Neuronal stem cell (in vitro differentiated cells): Measurements from ENCODE around the gene MT1A.

Source experiments
- DNase-seq: peaks from one replicate; pipeline ENCODE4 v3.0.0-alpha.2; 2013; ENCODE audit warnings: low spot score
- H2AFZ ChIP-seq: one replicate; pipeline ENCODE4 v1.6.1; 2013; ENCODE audit warnings: mild to moderate bottlenecking, low read length, inconsistent platforms
- H2AK5ac ChIP-seq: 2 replicates; pipeline ENCODE4 v1.6.1; 2013; ENCODE audit warnings: low read depth, mild to moderate bottlenecking, inconsistent platforms, low read length, moderate library complexity, mixed read lengths
- H2BK120ac ChIP-seq: 2 replicates; pipeline ENCODE4 v1.6.1; 2013; ENCODE audit warnings: low read depth, mild to moderate bottlenecking, inconsistent platforms, low read length, moderate library complexity, mixed read lengths
- H2BK12ac ChIP-seq: one replicate; pipeline ENCODE4 v1.6.1; 2013; ENCODE audit warnings: low read length, inconsistent platforms
- H2BK15ac ChIP-seq: 2 replicates; pipeline ENCODE4 v1.6.1; 2013; ENCODE audit warnings: mild to moderate bottlenecking, low read length, inconsistent platforms, mixed read lengths
- H2BK5ac ChIP-seq: one replicate; pipeline ENCODE4 v1.6.1; 2013; ENCODE audit warnings: inconsistent platforms, mild to moderate bottlenecking, low read length, moderate library complexity
- H3K14ac ChIP-seq: one replicate; pipeline ENCODE4 v1.6.1; 2013; ENCODE audit warnings: low read length, inconsistent platforms
- H3K18ac ChIP-seq: 2 replicates; pipeline ENCODE4 v1.6.1; 2013; ENCODE audit warnings: low read length, inconsistent platforms
- H3K23ac ChIP-seq: 2 replicates; pipeline ENCODE4 v1.6.1; 2013; ENCODE audit warnings: low read depth, mild to moderate bottlenecking, mixed read lengths, low read length, inconsistent platforms; ENCODE audit not compliant: poor library complexity
- H3K27ac ChIP-seq: replicated peaks from 3 replicates; pipeline ENCODE4 v1.5.1; 2013; ENCODE audit warnings: low read length, inconsistent platforms
- H3K27me3 ChIP-seq, 3 experiments: 2 replicates each; pipeline ENCODE4 v1.6.1; 2013; ENCODE audit warnings: low read length in 3 of 3, mild to moderate bottlenecking in 2 of 3, inconsistent platforms in 1 of 3, low read depth in 1 of 3, mixed read lengths in 1 of 3, moderate library complexity in 1 of 3; ENCODE audit not compliant: control insufficient read depth in 3 of 3, insufficient read depth in 3 of 3
- H3K36me3 ChIP-seq, 2 donors: replicated peaks in 1 of 2; 2 replicates each; pipeline ENCODE4 v1.6.1; 2013; ENCODE audit warnings: low read length in 2 of 2; ENCODE audit not compliant: control insufficient read depth in 2 of 2, insufficient read depth in 2 of 2
- H3K4ac ChIP-seq: 2 replicates; pipeline ENCODE4 v1.6.1; 2013; ENCODE audit warnings: inconsistent platforms, mild to moderate bottlenecking, low read length, moderate library complexity
- H3K4me1 ChIP-seq, 2 donors: 1 replicate in 1 of 2; 2 replicates in 1 of 2; pipeline ENCODE4 v1.6.1; 2013; ENCODE audit warnings: low read length in 2 of 2, low read depth in 1 of 2; ENCODE audit not compliant: control insufficient read depth in 2 of 2, insufficient read depth in 1 of 2
- H3K4me2 ChIP-seq: one replicate; pipeline ENCODE4 v1.6.1; 2013; ENCODE audit warnings: mild to moderate bottlenecking, low read length, inconsistent platforms; ENCODE audit not compliant: insufficient read depth, poor library complexity, severe bottlenecking
- H3K4me3 ChIP-seq, 2 donors: 2 replicates each; pipeline ENCODE4 v1.5.1; 2013; ENCODE audit warnings: low read length in 2 of 2, mild to moderate bottlenecking in 2 of 2, inconsistent platforms in 1 of 2, moderate library complexity in 1 of 2
- H3K79me1 ChIP-seq: one replicate; pipeline ENCODE4 v1.6.1; 2013; ENCODE audit warnings: low read depth, mild to moderate bottlenecking, inconsistent platforms, low read length, moderate library complexity
- H3K9ac ChIP-seq: one replicate; pipeline ENCODE4 v1.6.1; 2013; ENCODE audit warnings: mild to moderate bottlenecking, low read depth, low read length, inconsistent platforms; ENCODE audit not compliant: poor library complexity
- H3K9me3 ChIP-seq, 2 donors: replicated peaks in 1 of 2; 2 replicates each; pipeline versions ENCODE3 to v1.6.1; 2013; ENCODE audit warnings: low read length in 2 of 2, mild to moderate bottlenecking in 2 of 2, inconsistent platforms in 1 of 2, low read depth in 1 of 2, mixed read lengths in 1 of 2, moderate library complexity in 1 of 2; ENCODE audit not compliant: control insufficient read depth in 2 of 2, insufficient read depth in 1 of 2
- H4K8ac ChIP-seq: one replicate; pipeline ENCODE4 v1.6.1; 2013; ENCODE audit warnings: low read depth, mild to moderate bottlenecking, inconsistent platforms, low read length, moderate library complexity
- H4K91ac ChIP-seq: one replicate; pipeline ENCODE4 v1.6.1; 2013; ENCODE audit warnings: low read length, low read depth, mild to moderate bottlenecking, inconsistent platforms; ENCODE audit not compliant: poor library complexity
- WGBS, 2 donors: extraction: QIAGEN DNeasy Blood & Tissue Kit; methylation state at CpG; one replicate each; pipeline ENCODE4 v1.1.7; 2013; ENCODE audit warnings: missing lambda C conversion rate in 2 of 2, mixed read lengths in 1 of 2; ENCODE audit not compliant: insufficient read length in 2 of 2, insufficient replicate concordance in 1 of 2; ENCODE audit errors: extremely low coverage in 2 of 2; 5-methylcytosine and 5-hydroxymethylcytosine counted together

Gene MT1A

GRCh38 chr16:56615353-56615752 is 23.1 kb upstream of the MT1A start:
- Histone ChIP-seq H3K27me3 (peaks cover 19 to 69% (median 61%) of the 10 kb centered on the region in 3 experiments), H4K8ac (no peak overlapping the region), H3K23ac (no peak overlapping the region), H3K4me2 (no peak overlapping the region), H3K79me1 (no peaks in the 10 kb centered on the region), H2BK5ac (no peak overlapping the region), H4K91ac (no peak overlapping the region), H2BK12ac (no peak overlapping the region), H2AK5ac (no peak overlapping the region), H2BK15ac (no peak overlapping the region), H3K9me3 (peaks cover 0 to 5% of the 10 kb centered on the region in 2 donors), H3K4me1 (peaks cover 2 to 7% of the 10 kb centered on the region in 2 donors), H2AFZ (no peak overlapping the region), H3K18ac (no peak overlapping the region), H2BK120ac (no peak overlapping the region), H3K27ac (no peak overlapping the region), H3K4ac (no peak overlapping the region), H3K4me3 (no peak overlapping the region), H3K14ac (no peak overlapping the region), H3K36me3 (no peaks in the 10 kb centered on the region), H3K9ac (no peak overlapping the region)
- no peak for DNase-seq
- no CpG with 5 or more reads among the region's 3 CpGs for WGBS, 2 donors

- Histone ChIP-seq H3K27me3 (peaks cover 19 to 75% (median 53%) of the 10 kb centered on the region in 3 experiments), H3K4me3 (peak overlapping the region in 1 of 2 donors; percentile 42), H3K23ac (peak overlapping the region; percentile 3)
Observed at GRCh38 chr16:56616608-56617211, 21.8 kb upstream of the MT1A start.

GRCh38 chr16:56617212-56618085 is 21.0 kb upstream of the MT1A start:
- Histone ChIP-seq H3K4me3 (peak overlapping the region in 1 of 2 donors; percentile 42), H2BK12ac (no peak overlapping the region), H3K4ac (no peak overlapping the region)

More at GRCh38 chr16:56616608-56617211, 21.8 kb upstream of the MT1A start:
- peak overlapping the region; percentile 78 for H2AFZ ChIP-seq
- H2BK12ac ChIP-seq, result no peak overlapping the region
- no peak overlapping the region for H2BK120ac ChIP-seq
- H2BK5ac ChIP-seq, result no peak overlapping the region
- no peak overlapping the region for H3K18ac ChIP-seq
- no peak overlapping the region for H4K91ac ChIP-seq
- no peak overlapping the region for H2BK15ac ChIP-seq
- H3K9me3 ChIP-seq, result peaks cover 0 to 5% of the 10 kb centered on the region in 2 donors
- H4K8ac ChIP-seq, result no peak overlapping the region
- no peak overlapping the region for H3K27ac ChIP-seq
- H3K79me1 ChIP-seq, result no peaks in the 10 kb centered on the region
- H3K4me1 ChIP-seq, result peaks cover 0 to 5% of the 10 kb centered on the region in 2 donors
- H3K4me2 ChIP-seq, result peak overlapping the region; percentile 36
- DNase-seq, result no peak
- H3K4ac ChIP-seq, result no peak overlapping the region
- peak overlapping the region; percentile 13 for H3K9ac ChIP-seq
- H2AK5ac ChIP-seq, result no peak overlapping the region
- WGBS, 2 donors, result no CpG with 5 or more reads among the region's 23 CpGs
- H3K36me3 ChIP-seq, result no peaks in the 10 kb centered on the region
- H3K14ac ChIP-seq, result no peak overlapping the region

GRCh38 chr16:56618138-56618537 is 20.3 kb upstream of the MT1A start:
- Histone ChIP-seq H3K4me1 (peaks cover 0 to 5% of the 10 kb centered on the region in 2 donors), H3K9me3 (peaks cover 0 to 5% of the 10 kb centered on the region in 2 donors), H2AFZ (no peak overlapping the region), H3K23ac (no peak overlapping the region), H3K18ac (no peak overlapping the region), H4K8ac (no peak overlapping the region), H2BK5ac (no peak overlapping the region), H2BK12ac (no peak overlapping the region), H3K9ac (no peak overlapping the region), H2AK5ac (no peak overlapping the region), H3K36me3 (no peaks in the 10 kb centered on the region), H4K91ac (no peak overlapping the region), H3K27ac (no peak overlapping the region), H3K4me2 (no peak overlapping the region), H3K27me3 (peaks cover 19 to 86% (median 53%) of the 10 kb centered on the region in 3 experiments), H3K4ac (no peak overlapping the region), H3K79me1 (no peaks in the 10 kb centered on the region), H2BK15ac (no peak overlapping the region), H3K4me3 (no peak overlapping the region), H2BK120ac (no peak overlapping the region), H3K14ac (no peak overlapping the region)
- no CpG with 5 or more reads among the region's 6 CpGs for WGBS, 2 donors
- no peak for DNase-seq

More at GRCh38 chr16:56617212-56618085, 21.0 kb upstream of the MT1A start:
- Histone ChIP-seq H3K9ac (no peak overlapping the region), H3K4me2 (peak overlapping the region; percentile 36), H3K27ac (no peak overlapping the region), H2AK5ac (no peak overlapping the region), H3K9me3 (peaks cover 0 to 5% of the 10 kb centered on the region in 2 donors), H3K4me1 (peaks cover 0 to 5% of the 10 kb centered on the region in 2 donors), H3K27me3 (peaks cover 19 to 82% (median 53%) of the 10 kb centered on the region in 3 experiments), H3K14ac (no peak overlapping the region), H3K18ac (peak overlapping the region; percentile 32), H4K91ac (no peak overlapping the region), H2BK15ac (no peak overlapping the region), H2AFZ (peak overlapping the region; percentile 78), H3K36me3 (no peaks in the 10 kb centered on the region), H4K8ac (no peak overlapping the region), H2BK5ac (no peak overlapping the region), H2BK120ac (no peak overlapping the region), H3K79me1 (no peaks in the 10 kb centered on the region), H3K23ac (peak overlapping the region; percentile 3)
- DNase-seq, result no peak
- WGBS, 2 donors, result no CpG with 5 or more reads among the region's 41 CpGs
